ENCODE results near the gene SLC16A11. TPM values are rescaled to one million over a fixed set of nuclear protein-coding genes. Genes with fewer than 3 reads are reported as not detected.

The SLC16A11 gene
- total and polyA plus RNA-seq, 10 of the 15 experiments (the other 5 are each of a cell fraction or from before 2014, with no cell fraction given) = 0.11 to 2.7 (median 0.84) TPM

DNA sequence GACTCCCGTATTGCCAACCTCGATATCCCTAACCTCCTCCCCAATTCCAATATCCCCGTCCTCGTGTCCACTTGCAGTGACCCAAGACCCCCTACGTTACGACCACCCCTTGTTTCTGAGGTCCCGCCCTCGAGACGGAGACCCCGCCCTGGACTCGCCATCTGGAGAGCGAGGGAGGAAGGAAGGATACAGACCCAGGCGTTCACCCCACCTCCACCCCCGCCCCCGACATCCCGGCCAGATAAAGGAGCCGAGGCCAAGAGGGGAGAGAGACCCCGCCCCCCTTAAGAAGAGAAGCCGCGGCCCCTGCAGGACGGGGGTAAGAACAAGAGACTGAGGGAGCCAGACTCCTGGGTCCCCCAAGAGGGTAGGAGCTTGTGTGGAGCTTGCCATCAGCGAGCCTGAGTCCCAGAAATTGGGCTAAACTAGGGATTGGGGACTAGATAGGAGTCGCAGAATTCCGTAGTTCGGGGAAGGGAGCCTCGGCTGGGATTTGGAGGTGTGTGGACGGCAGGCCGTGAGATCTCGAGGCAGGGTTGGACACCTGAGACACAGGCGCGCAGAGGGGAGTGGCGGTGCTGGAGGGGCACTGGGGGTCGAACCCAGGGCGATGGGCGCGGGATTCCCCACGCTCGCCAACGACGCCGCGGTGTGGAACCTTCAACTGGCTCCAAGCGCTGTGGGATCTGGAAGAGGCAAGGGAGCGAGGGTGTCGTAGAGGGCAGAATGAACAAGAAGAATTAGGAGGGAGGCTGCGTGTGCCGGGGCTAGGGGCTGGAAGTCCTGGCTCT, 20.9 kb downstream of the SLC16A11 start, which contains the start of gene BCL6B:
Gene BCL6B, plus strand, starts transcription at position 270 of the 791 bp plus-strand sequence. CDS start 622 bp downstream, outside the sequence.
- Histone ChIP-seq H3K79me2 (ENCODE audit: control insufficient read depth, insufficient read depth, low read length) (no peaks in the 10 kb centered on the region), H2AFZ (ENCODE audit: control insufficient read depth, low read depth, low read length) (peak within 1 kb of the TSS; percentile 92), H3K36me3 (ENCODE audit: control insufficient read depth in 2 of 2, insufficient read depth in 2 of 2, low read length in 1 of 2) (no peaks in the 10 kb centered on the region), H3K27me3 (replicated peaks in 1 of 2; ENCODE audit: control insufficient read depth in 2 of 2, insufficient read depth in 2 of 2, low read length in 1 of 2) (no peaks in the 10 kb centered on the region), H3K27ac (ENCODE audit: control insufficient read depth, insufficient read depth) (peak within 1 kb of the TSS; percentile 18; the same call in 1 of the 2 replicates), H3K9me3 (replicated peaks; ENCODE audit: control insufficient read depth, insufficient read depth, low read length) (no peaks in the 10 kb centered on the region), H3K9ac (ENCODE audit: control insufficient read depth, insufficient read depth, low read length) (peak within 1 kb of the TSS; percentile 17; the same call in 1 of the 2 replicates), H3K4me1 (ENCODE audit: control insufficient read depth, insufficient read depth, low read length) (peaks cover 17% of the 10 kb centered on the region), H3K4me3 (peak within 1 kb of the TSS; percentile 40; the same call in 1 of the 2 replicates), H3K4me2 (ENCODE audit: control insufficient read depth, insufficient read depth) (peak within 1 kb of the TSS; percentile 66), H4K20me1 (ENCODE audit: control insufficient read depth, insufficient read depth) (no peaks in the 10 kb centered on the region)
- no peak for ATAC-seq
- ChIA-PET POLR2A (interaction anchor here (0.6 to 5.4 kb wide), 9 partner anchors 7 to 842 kb away, joined by 3 to 39 read pairs (median 3); partner anchors contain the start of genes ELP5 and SLC16A13), CTCF (interaction anchor here (0.7 to 8.8 kb wide), 14 partner anchors 8 to 169 kb away, joined by 3 to 167 read pairs (median 8); partner anchors contain the start of genes RNASEK and SLC16A13), RAD21 (ENCODE audit: unreplicated experiment) (interaction anchor here (1.0 to 4.0 kb wide), 10 partner anchors 8 to 180 kb away, joined by 3 to 39 read pairs (median 10); partner anchors contain the start of genes RNASEK, SLC16A11 and SLC16A13), SMC1A (ENCODE audit: uncharacterized antibody, unreplicated experiment) (interaction anchor here (1.3 to 2.8 kb wide), 8 partner anchors 12 to 363 kb away, joined by 3 to 22 read pairs (median 13); partner anchors contain the start of gene RNASEK)
- in situ Hi-C loops (cut with MboI) = no loop called here
- TF ChIP-seq ZSCAN29 (IDR thresholded peaks at IDR 0.05) = no peak
- TF ChIP-seq SMARCA5 (IDR thresholded peaks at IDR 0.05) = 0 out of 2 replicates have a peak, but pooled peaks have one; percentile 20
- 0 out of 2 replicates have a peak, but pooled peaks have one; percentile 23 for TF ChIP-seq LARP7 (IDR thresholded peaks at IDR 0.05)
- TF ChIP-seq, protein P1, sequence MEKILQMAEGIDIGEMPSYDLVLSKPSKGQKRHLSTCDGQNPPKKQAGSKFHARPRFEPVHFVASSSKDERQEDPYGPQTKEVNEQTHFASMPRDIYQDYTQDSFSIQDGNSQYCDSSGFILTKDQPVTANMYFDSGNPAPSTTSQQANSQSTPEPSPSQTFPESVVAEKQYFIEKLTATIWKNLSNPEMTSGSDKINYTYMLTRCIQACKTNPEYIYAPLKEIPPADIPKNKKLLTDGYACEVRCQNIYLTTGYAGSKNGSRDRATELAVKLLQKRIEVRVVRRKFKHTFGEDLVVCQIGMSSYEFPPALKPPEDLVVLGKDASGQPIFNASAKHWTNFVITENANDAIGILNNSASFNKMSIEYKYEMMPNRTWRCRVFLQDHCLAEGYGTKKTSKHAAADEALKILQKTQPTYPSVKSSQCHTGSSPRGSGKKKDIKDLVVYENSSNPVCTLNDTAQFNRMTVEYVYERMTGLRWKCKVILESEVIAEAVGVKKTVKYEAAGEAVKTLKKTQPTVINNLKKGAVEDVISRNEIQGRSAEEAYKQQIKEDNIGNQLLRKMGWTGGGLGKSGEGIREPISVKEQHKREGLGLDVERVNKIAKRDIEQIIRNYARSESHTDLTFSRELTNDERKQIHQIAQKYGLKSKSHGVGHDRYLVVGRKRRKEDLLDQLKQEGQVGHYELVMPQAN (conservative IDR thresholded peaks at IDR 0.05) = no peak
- 0 out of 2 replicates have a peak, but pooled peaks have one; percentile 42 for TF ChIP-seq NBN (IDR thresholded peaks at IDR 0.05)
- 0 out of 2 replicates have a peak, but pooled peaks have one; percentile 30 for TF ChIP-seq HDGF (IDR thresholded peaks at IDR 0.05)
- 0 out of 3 replicates have a peak, but pooled peaks of 1 of the 2 experiments have one; percentile 27 for TF ChIP-seq EGR1 (IDR thresholded peaks at IDR 0.05; ENCODE audit: borderline replicate concordance in 1 of 2, low read depth in 2 of 2, low read length in 2 of 2)
- peak; percentile 12 for TF ChIP-seq RELA (IDR thresholded peaks at IDR 0.05; ENCODE audit: borderline replicate concordance, partially characterized antibody)
- TF ChIP-seq USF2 (IDR thresholded peaks at IDR 0.05; ENCODE audit: borderline replicate concordance, low read depth, low read length) = no peak
- FAIRE-seq = no peak
- WGBS (ENCODE audit: insufficient coverage, insufficient replicate concordance, low lambda C conversion rate, missing lambda C conversion rate) = 39% methylated on average over 46 of the region's 47 CpGs
- no peak for DNase-seq (ENCODE audit: low read depth, low spot score)
- intact Hi-C loops (cut with micrococcal nuclease; ENCODE audit: unreplicated experiment) = loop anchor here (1.0 kb wide), 1 partner anchor 110 kb away; no protein-coding TSS in a partner anchor
- BruUV-seq (replicated peaks) = no TSS peak

All from GM12878 (cell line).